ENCODE results near the gene RNF175.

Gene RNF175

GRCh38 chr4:153788413-153789276, 28.8 kb upstream of the RNF175 start, which contains the start of gene SFRP2:
TSS of gene SFRP2 (minus strand) at chr4:153789083. CDS start at chr4:153788835, 248 bp downstream.
- Mint-ChIP-seq H3K4me3 (peak within 1 kb of the TSS; percentile 72), H3K9me3 (no peaks in the 10 kb centered on the region), H3K4me1 (peaks cover 41% of the 10 kb centered on the region), H3K27ac (peak within 1 kb of the TSS; percentile 46), H3K27me3 (peaks cover 46% of the 10 kb centered on the region), H3K36me3 (no peaks in the 10 kb centered on the region)

- H3K27ac Mint-ChIP-seq, result peak overlapping the region; percentile 46
- H3K36me3 Mint-ChIP-seq, result no peaks in the 10 kb centered on the region
- peaks cover 40% of the 10 kb centered on the region for H3K27me3 Mint-ChIP-seq
- peak overlapping the region; percentile 72 for H3K4me3 Mint-ChIP-seq
- H3K9me3 Mint-ChIP-seq, result no peaks in the 10 kb centered on the region
- H3K4me1 Mint-ChIP-seq, result peaks cover 41% of the 10 kb centered on the region
Measured at GRCh38 chr4:153788051-153788412, 28.2 kb upstream of the RNF175 start.

GRCh38 chr4:153787575-153787974, 27.8 kb upstream of the RNF175 start:
- peaks cover 37% of the 10 kb centered on the region for H3K4me1 Mint-ChIP-seq
- H3K27ac Mint-ChIP-seq, result no peak overlapping the region
- H3K9me3 Mint-ChIP-seq, result no peaks in the 10 kb centered on the region
- peak overlapping the region; percentile 72 for H3K4me3 Mint-ChIP-seq
- H3K36me3 Mint-ChIP-seq, result no peaks in the 10 kb centered on the region
- H3K27me3 Mint-ChIP-seq, result peaks cover 37% of the 10 kb centered on the region

GRCh38 chr4:153787061-153787560, 27.3 kb upstream of the RNF175 start:
- Mint-ChIP-seq H3K4me3 (no peak overlapping the region), H3K36me3 (no peaks in the 10 kb centered on the region), H3K27me3 (peaks cover 40% of the 10 kb centered on the region), H3K27ac (no peak overlapping the region), H3K9me3 (no peaks in the 10 kb centered on the region), H3K4me1 (peaks cover 34% of the 10 kb centered on the region)

GRCh38 chr4:153785910-153786721, 26.3 kb upstream of the RNF175 start:
- Mint-ChIP-seq H3K9me3 (no peaks in the 10 kb centered on the region), H3K4me3 (no peak overlapping the region), H3K27me3 (peaks cover 34% of the 10 kb centered on the region), H3K27ac (no peak overlapping the region), H3K4me1 (peaks cover 24% of the 10 kb centered on the region), H3K36me3 (no peaks in the 10 kb centered on the region)

- Mint-ChIP-seq H3K27ac (no peak overlapping the region), H3K36me3 (no peaks in the 10 kb centered on the region), H3K27me3 (peaks cover 29% of the 10 kb centered on the region), H3K4me1 (peaks cover 11% of the 10 kb centered on the region), H3K9me3 (no peaks in the 10 kb centered on the region), H3K4me3 (no peak overlapping the region)
Measured at GRCh38 chr4:153784166-153784699, 24.4 kb upstream of the RNF175 start.

GRCh38 chr4:153782581-153782980, 22.8 kb upstream of the RNF175 start:
- Mint-ChIP-seq H3K4me1 (peaks cover under 1% of the 10 kb centered on the region), H3K4me3 (no peak overlapping the region), H3K9me3 (peaks cover 4% of the 10 kb centered on the region), H3K27me3 (peaks cover 26% of the 10 kb centered on the region), H3K27ac (no peak overlapping the region), H3K36me3 (peaks cover 4% of the 10 kb centered on the region)

GRCh38 chr4:153781717-153782416, 22.0 kb upstream of the RNF175 start:
- H3K27ac Mint-ChIP-seq, result no peak overlapping the region
- peaks cover 4% of the 10 kb centered on the region for H3K9me3 Mint-ChIP-seq
- peaks cover 4% of the 10 kb centered on the region for H3K36me3 Mint-ChIP-seq
- H3K4me1 Mint-ChIP-seq, result no peaks in the 10 kb centered on the region
- peaks cover 20% of the 10 kb centered on the region for H3K27me3 Mint-ChIP-seq
- no peak overlapping the region for H3K4me3 Mint-ChIP-seq

GRCh38 chr4:153781280-153781679, 21.5 kb upstream of the RNF175 start:
- no peak overlapping the region for H3K27ac Mint-ChIP-seq
- no peaks in the 10 kb centered on the region for H3K4me1 Mint-ChIP-seq
- H3K36me3 Mint-ChIP-seq, result peaks cover 4% of the 10 kb centered on the region
- H3K4me3 Mint-ChIP-seq, result no peak overlapping the region
- H3K9me3 Mint-ChIP-seq, result peaks cover 4% of the 10 kb centered on the region
- H3K27me3 Mint-ChIP-seq, result peaks cover 19% of the 10 kb centered on the region

GRCh38 chr4:153780876-153781275, 21.1 kb upstream of the RNF175 start:
- H3K36me3 Mint-ChIP-seq, result peaks cover 6% of the 10 kb centered on the region
- no peaks in the 10 kb centered on the region for H3K4me1 Mint-ChIP-seq
- H3K27me3 Mint-ChIP-seq, result peaks cover 20% of the 10 kb centered on the region
- no peak overlapping the region for H3K27ac Mint-ChIP-seq
- H3K9me3 Mint-ChIP-seq, result peaks cover 4% of the 10 kb centered on the region
- no peak overlapping the region for H3K4me3 Mint-ChIP-seq

- Mint-ChIP-seq H3K36me3 (peaks cover 6% of the 10 kb centered on the region), H3K27me3 (peaks cover 19% of the 10 kb centered on the region), H3K4me3 (no peak overlapping the region), H3K27ac (no peak overlapping the region), H3K4me1 (no peaks in the 10 kb centered on the region), H3K9me3 (peaks cover 4% of the 10 kb centered on the region)
Measured at GRCh38 chr4:153780221-153780620, 20.4 kb upstream of the RNF175 start.

GRCh38 chr4:153778383-153778782, 18.6 kb upstream of the RNF175 start:
- Mint-ChIP-seq H3K36me3 (peaks cover 6% of the 10 kb centered on the region), H3K27ac (no peak overlapping the region), H3K4me3 (no peak overlapping the region), H3K4me1 (no peaks in the 10 kb centered on the region), H3K27me3 (peaks cover 20% of the 10 kb centered on the region), H3K9me3 (peaks cover 4% of the 10 kb centered on the region)

GRCh38 chr4:153777421-153777820, 17.6 kb upstream of the RNF175 start:
- Mint-ChIP-seq H3K4me1 (no peaks in the 10 kb centered on the region), H3K27me3 (peaks cover 20% of the 10 kb centered on the region), H3K9me3 (peaks cover 4% of the 10 kb centered on the region), H3K27ac (no peak overlapping the region), H3K4me3 (no peak overlapping the region), H3K36me3 (peaks cover 6% of the 10 kb centered on the region)

- H3K27ac Mint-ChIP-seq, result no peak overlapping the region
- peaks cover 8% of the 10 kb centered on the region for H3K36me3 Mint-ChIP-seq
- H3K9me3 Mint-ChIP-seq, result peaks cover 4% of the 10 kb centered on the region
- H3K4me1 Mint-ChIP-seq, result no peaks in the 10 kb centered on the region
- H3K4me3 Mint-ChIP-seq, result no peak overlapping the region
- H3K27me3 Mint-ChIP-seq, result peaks cover 15% of the 10 kb centered on the region
Measured at GRCh38 chr4:153776601-153777000, 16.8 kb upstream of the RNF175 start.

GRCh38 chr4:153773236-153773690, 13.4 kb upstream of the RNF175 start:
- Mint-ChIP-seq H3K27ac (no peak overlapping the region), H3K9me3 (peaks cover 2% of the 10 kb centered on the region), H3K4me1 (peaks cover 4% of the 10 kb centered on the region), H3K27me3 (peaks cover 11% of the 10 kb centered on the region), H3K36me3 (peaks cover 10% of the 10 kb centered on the region), H3K4me3 (no peak overlapping the region)
